GM12878 (cell line): ENCODE measurements around the gene PLXNA4. TPM values are rescaled to one million over a fixed set of nuclear protein-coding genes. Genes with fewer than 3 reads are reported as not detected.

ENCODE experiments used
- ATAC-seq: fragments of 200-7000 bp; cut with Tn5 transposase; 3 replicates; pipeline ENCODE4 v1.9.1; 2020; ENCODE audit warnings: mild to moderate bottlenecking, moderate library complexity
- BruUV-seq: library from RNA; stranded (reverse); fragments of 400-500 nt; replicated peaks from 2 replicates; lab custom pipeline; 2021; lab: Mats Ljungman, UMichigan
- CTCF ChIA-PET: fragments of 300-600 bp; sonication (Branson Sonifier 250); formaldehyde crosslinking; extraction: SDS; loops from one replicate; lab custom pipeline; 2021; ENCODE audit warnings: inconsistent platforms; lab: Yijun Ruan, JAX
- POLR2A ChIA-PET: fragments of 350-600 bp; formaldehyde crosslinking; extraction: SDS; loops from one replicate; lab custom pipeline; 2021; ENCODE audit warnings: inconsistent platforms; lab: Charles Lee
- RAD21 ChIA-PET: fragments of 300-600 bp; sonication (Branson Sonifier 250); formaldehyde crosslinking; loops from one replicate; lab custom pipeline; 2023; ENCODE audit warnings: antibody characterized with exemption; ENCODE audit not compliant: unreplicated experiment; lab: Charles Lee
- SMC1A ChIA-PET: fragments of 300-600 bp; sonication (Branson Sonifier 250); formaldehyde crosslinking; loops from one replicate; lab custom pipeline; 2023; ENCODE audit not compliant: unreplicated experiment, uncharacterized antibody; lab: Charles Lee
- DNase-seq: peaks from one replicate; pipeline ENCODE4 v3.0.0-alpha.2; 2011; ENCODE audit warnings: low read depth, low spot score
- FAIRE-seq: peaks from 3 replicates; lab custom pipeline; 2011; peaks lifted over from hg19 to GRCh38; lab: Jason Lieb, UNC
- H2AFZ ChIP-seq: 2 replicates; pipeline ENCODE4 v1.6.0; 2011; ENCODE audit warnings: low read depth, low read length, control low read depth; ENCODE audit not compliant: control insufficient read depth
- H3K27ac ChIP-seq: 2 replicates; pipeline ENCODE4 v1.5.1; 2011; ENCODE audit warnings: control low read depth; ENCODE audit not compliant: control insufficient read depth, insufficient read depth
- H3K27me3 ChIP-seq, 2 experiments: replicated peaks in 1 of 2; 2 replicates each; pipeline versions ENCODE4 v1.6.0 to v1.6.1; 2011; ENCODE audit warnings: low read length in 1 of 2; ENCODE audit not compliant: control insufficient read depth in 2 of 2, insufficient read depth in 2 of 2
- H3K36me3 ChIP-seq, 2 experiments: 2 replicates each; pipeline ENCODE4 v1.5.1; 2011; ENCODE audit warnings: low read length in 1 of 2; ENCODE audit not compliant: control insufficient read depth in 2 of 2, insufficient read depth in 2 of 2
- H3K4me1 ChIP-seq: 2 replicates; pipeline ENCODE4 v1.6.1; 2011; ENCODE audit warnings: mild to moderate bottlenecking, low read length, moderate library complexity, mixed read lengths; ENCODE audit not compliant: control insufficient read depth, insufficient read depth
- H3K4me2 ChIP-seq: 2 replicates; pipeline ENCODE4 v1.6.0; 2011; ENCODE audit warnings: control low read depth; ENCODE audit not compliant: control insufficient read depth, insufficient read depth
- H3K4me3 ChIP-seq: fragments of 200-600 bp; sonication (generic); 2 replicates; pipeline ENCODE4 v1.5.1; 2016
- H3K79me2 ChIP-seq: 2 replicates; pipeline ENCODE4 v1.6.0; 2011; ENCODE audit warnings: low read length; ENCODE audit not compliant: control insufficient read depth, insufficient read depth
- H3K9ac ChIP-seq: 2 replicates; pipeline ENCODE4 v1.8.0; 2011; ENCODE audit warnings: low read length, control low read depth, mixed read lengths; ENCODE audit not compliant: control insufficient read depth, insufficient read depth
- H3K9me3 ChIP-seq: replicated peaks from 3 replicates; pipeline ENCODE4 v1.5.1; 2011; ENCODE audit warnings: mild to moderate bottlenecking, low read length; ENCODE audit not compliant: control insufficient read depth, insufficient read depth
- H4K20me1 ChIP-seq: 2 replicates; pipeline ENCODE4 v1.6.0; 2011; ENCODE audit not compliant: control insufficient read depth, insufficient read depth
- BCL11A ChIP-seq: IDR thresholded peaks from 2 replicates; pipeline ENCODE4 v1.6.1; 2011; ENCODE audit warnings: low read depth, low read length
- EGR1 ChIP-seq, 2 experiments: IDR thresholded peaks; 1 replicate in 1 of 2; 2 replicates in 1 of 2; pipeline ENCODE4 v1.6.1; 2011 to 2012; ENCODE audit warnings: low read depth in 2 of 2, low read length in 2 of 2, borderline replicate concordance in 1 of 2, mild to moderate bottlenecking in 1 of 2, moderate library complexity in 1 of 2
- NFYA ChIP-seq: IDR thresholded peaks from 2 replicates; pipeline ENCODE4 v1.6.1; 2011; ENCODE audit warnings: low read depth, mild to moderate bottlenecking, low read length, improper control_type of control experiment, borderline replicate concordance
- NRF1 ChIP-seq: conservative IDR thresholded peaks from 2 replicates; pipeline ENCODE4 v1.6.1; 2011; ENCODE audit warnings: mild to moderate bottlenecking, low read depth, low read length, improper control_type of control experiment
- PML ChIP-seq: IDR thresholded peaks from 2 replicates; pipeline ENCODE4 v1.6.1; 2012; ENCODE audit warnings: low read length, inconsistent platforms
- RFX5 ChIP-seq: IDR thresholded peaks from 2 replicates; pipeline ENCODE4 v1.6.1; 2011; ENCODE audit warnings: low read depth, low read length, improper control_type of control experiment
- SMAD1 ChIP-seq: fragments of 450-650 bp; IDR thresholded peaks from 2 replicates; pipeline ENCODE4 v1.6.1; 2018; ENCODE audit warnings: mild to moderate bottlenecking, low read depth; ENCODE audit not compliant: partially characterized antibody
- SUPT20H ChIP-seq: IDR thresholded peaks from 2 replicates; pipeline ENCODE4 v1.6.1; 2011; ENCODE audit warnings: low read depth, mild to moderate bottlenecking, low read length, moderate library complexity, borderline replicate concordance; ENCODE audit not compliant: control insufficient read depth
- ZNF24 ChIP-seq: fragments of 450-650 bp; IDR thresholded peaks from 2 replicates; pipeline ENCODE4 v1.6.1; 2017; ENCODE audit warnings: antibody characterized with exemption, mild to moderate bottlenecking
- WGBS: methylation state at CpG from one replicate; pipeline ENCODE4 v1.1.6; 2016; ENCODE audit warnings: low lambda C conversion rate; ENCODE audit not compliant: insufficient replicate concordance, insufficient coverage; ENCODE audit errors: missing lambda C conversion rate; 5-methylcytosine and 5-hydroxymethylcytosine counted together
- in situ Hi-C: fragments of 300-500 bp; cut with MboI; formaldehyde crosslinking; loops from 9 replicates; pipeline ENCODE4 v1.14.3; 2018; ENCODE audit warnings: mixed read lengths
- intact Hi-C: fragments of 100-400 bp; cut with micrococcal nuclease; formaldehyde crosslinking; loops from one replicate; pipeline ENCODE4 v1.14.2; 2022; ENCODE audit not compliant: unreplicated experiment
- polyA plus RNA-seq, 11 experiments: library from polyadenylated mRNA; depleted of rRNA in 4 of 11; unstranded in 6 of 11; stranded (reverse) in 5 of 11; fragments of >200 nt; fragmentation: Nextera tagmentation in 4 of 11; fragmentation: Illumina TruSeq in 1 of 11; extraction: Ambion mirVana in 4 of 11; extraction: Trizol in 1 of 11; gene quantifications; 1 replicate in 1 of 11; 2 replicates in 10 of 11; pipeline versions ENCODE4 v1.2.1 to v1.2.3, GENCODE V29; 2011 to 2016; ENCODE audit warnings: inconsistent platforms in 2 of 11, missing spikeins in 2 of 11, low read depth in 1 of 11
- total RNA-seq, 4 experiments: library from RNA; depleted of rRNA in 3 of 4; stranded (reverse); fragments of >200 nt in 3 of 4; fragmentation: Illumina TruSeq in 1 of 4; extraction: Trizol in 1 of 4; gene quantifications; 2 replicates each; pipeline versions ENCODE4 v1.2.1 to v1.2.3, GENCODE V29; 2013 to 2021
- TF ChIP-seq, protein P1 (sequence below): IDR thresholded peaks from 2 replicates; pipeline ENCODE4 v1.6.1; 2012; ENCODE audit warnings: low read depth, low read length, improper control_type of control experiment
- TF ChIP-seq, protein P2 (sequence below): IDR thresholded peaks from 2 replicates; pipeline ENCODE4 v1.6.1; 2012; ENCODE audit warnings: low read depth, low read length, improper control_type of control experiment
- TF ChIP-seq, protein P3 (sequence below): fragments of 450-650 bp; IDR thresholded peaks from 2 replicates; pipeline ENCODE4 v1.6.1; 2017; ENCODE audit warnings: antibody characterized with exemption, mild to moderate bottlenecking, moderate library complexity
- TF ChIP-seq, protein P4 (sequence below): fragments of 450-650 bp; IDR thresholded peaks from 2 replicates; pipeline ENCODE4 v1.6.1; 2016; ENCODE audit warnings: mild to moderate bottlenecking, moderate library complexity, borderline replicate concordance

PLXNA4 gene
- total and polyA plus RNA-seq, 10 of the 15 experiments (the other 5 are each of a cell fraction or from before 2014, with no cell fraction given), result 0.03 TPM; not detected in 9

DNA sequence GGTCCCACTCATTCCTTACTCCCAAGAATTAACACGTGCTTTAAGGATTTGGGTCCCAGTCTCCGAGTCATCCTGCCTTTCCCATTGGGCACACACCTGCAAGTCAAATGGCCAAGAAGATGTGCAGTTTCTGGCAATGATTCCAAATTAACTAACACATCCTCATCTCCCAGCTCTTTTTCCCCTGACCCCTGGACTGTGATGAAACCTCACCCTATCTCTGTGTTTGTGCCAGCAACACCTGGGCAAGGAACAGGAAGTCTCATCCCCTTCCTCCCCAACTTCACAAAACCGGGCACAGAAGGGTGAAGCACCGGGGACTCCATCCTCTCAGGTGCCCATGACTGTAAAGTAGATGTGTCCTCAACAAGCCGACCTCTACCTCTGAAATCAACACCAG lies 54.8 kb downstream of the PLXNA4 start:
- in situ Hi-C loops (no loop called here), intact Hi-C loops (no loop called here)
- Histone ChIP-seq H3K27ac (no peak overlapping the region), H3K9ac (no peak overlapping the region), H3K4me3 (no peak overlapping the region), H2AFZ (no peak overlapping the region), H3K36me3 (no peaks in the 10 kb centered on the region), H4K20me1 (no peaks in the 10 kb centered on the region), H3K9me3 (no peaks in the 10 kb centered on the region), H3K79me2 (no peaks in the 10 kb centered on the region), H3K4me1 (no peaks in the 10 kb centered on the region), H3K4me2 (no peak overlapping the region), H3K27me3 (0 out of 4 replicates have a peak, but pooled peaks cover 0 to 1% of the 10 kb centered on the region in 2 experiments)
- ATAC-seq (no peak), FAIRE-seq (no peak), DNase-seq (no peak)
- 15% methylated on average over 5 of the region's 5 CpGs for WGBS
- ChIA-PET SMC1A (no interaction called here), POLR2A (no interaction called here), CTCF (no interaction called here), RAD21 (no interaction called here)
- no TSS peak for BruUV-seq
- TF ChIP-seq, protein P1, sequence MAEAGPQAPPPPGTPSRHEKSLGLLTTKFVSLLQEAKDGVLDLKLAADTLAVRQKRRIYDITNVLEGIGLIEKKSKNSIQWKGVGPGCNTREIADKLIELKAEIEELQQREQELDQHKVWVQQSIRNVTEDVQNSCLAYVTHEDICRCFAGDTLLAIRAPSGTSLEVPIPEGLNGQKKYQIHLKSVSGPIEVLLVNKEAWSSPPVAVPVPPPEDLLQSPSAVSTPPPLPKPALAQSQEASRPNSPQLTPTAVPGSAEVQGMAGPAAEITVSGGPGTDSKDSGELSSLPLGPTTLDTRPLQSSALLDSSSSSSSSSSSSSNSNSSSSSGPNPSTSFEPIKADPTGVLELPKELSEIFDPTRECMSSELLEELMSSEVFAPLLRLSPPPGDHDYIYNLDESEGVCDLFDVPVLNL, result no peak
- TF ChIP-seq ZNF24 (no peak), PML (no peak), SUPT20H (no peak), NRF1 (no peak), NFYA (no peak), BCL11A (no peak), RFX5 (no peak), SMAD1 (no peak), EGR1 (IDR thresholded peaks at IDR 0.05; ENCODE audit: borderline replicate concordance in 1 of 2, low read depth in 2 of 2, low read length in 2 of 2) (no peak)
- TF ChIP-seq, protein P2, sequence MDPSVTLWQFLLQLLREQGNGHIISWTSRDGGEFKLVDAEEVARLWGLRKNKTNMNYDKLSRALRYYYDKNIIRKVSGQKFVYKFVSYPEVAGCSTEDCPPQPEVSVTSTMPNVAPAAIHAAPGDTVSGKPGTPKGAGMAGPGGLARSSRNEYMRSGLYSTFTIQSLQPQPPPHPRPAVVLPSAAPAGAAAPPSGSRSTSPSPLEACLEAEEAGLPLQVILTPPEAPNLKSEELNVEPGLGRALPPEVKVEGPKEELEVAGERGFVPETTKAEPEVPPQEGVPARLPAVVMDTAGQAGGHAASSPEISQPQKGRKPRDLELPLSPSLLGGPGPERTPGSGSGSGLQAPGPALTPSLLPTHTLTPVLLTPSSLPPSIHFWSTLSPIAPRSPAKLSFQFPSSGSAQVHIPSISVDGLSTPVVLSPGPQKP, result no peak
- TF ChIP-seq, protein P3, sequence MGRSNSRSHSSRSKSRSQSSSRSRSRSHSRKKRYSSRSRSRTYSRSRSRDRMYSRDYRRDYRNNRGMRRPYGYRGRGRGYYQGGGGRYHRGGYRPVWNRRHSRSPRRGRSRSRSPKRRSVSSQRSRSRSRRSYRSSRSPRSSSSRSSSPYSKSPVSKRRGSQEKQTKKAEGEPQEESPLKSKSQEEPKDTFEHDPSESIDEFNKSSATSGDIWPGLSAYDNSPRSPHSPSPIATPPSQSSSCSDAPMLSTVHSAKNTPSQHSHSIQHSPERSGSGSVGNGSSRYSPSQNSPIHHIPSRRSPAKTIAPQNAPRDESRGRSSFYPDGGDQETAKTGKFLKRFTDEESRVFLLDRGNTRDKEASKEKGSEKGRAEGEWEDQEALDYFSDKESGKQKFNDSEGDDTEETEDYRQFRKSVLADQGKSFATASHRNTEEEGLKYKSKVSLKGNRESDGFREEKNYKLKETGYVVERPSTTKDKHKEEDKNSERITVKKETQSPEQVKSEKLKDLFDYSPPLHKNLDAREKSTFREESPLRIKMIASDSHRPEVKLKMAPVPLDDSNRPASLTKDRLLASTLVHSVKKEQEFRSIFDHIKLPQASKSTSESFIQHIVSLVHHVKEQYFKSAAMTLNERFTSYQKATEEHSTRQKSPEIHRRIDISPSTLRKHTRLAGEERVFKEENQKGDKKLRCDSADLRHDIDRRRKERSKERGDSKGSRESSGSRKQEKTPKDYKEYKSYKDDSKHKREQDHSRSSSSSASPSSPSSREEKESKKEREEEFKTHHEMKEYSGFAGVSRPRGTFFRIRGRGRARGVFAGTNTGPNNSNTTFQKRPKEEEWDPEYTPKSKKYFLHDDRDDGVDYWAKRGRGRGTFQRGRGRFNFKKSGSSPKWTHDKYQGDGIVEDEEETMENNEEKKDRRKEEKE, result no peak
- TF ChIP-seq, protein P4, sequence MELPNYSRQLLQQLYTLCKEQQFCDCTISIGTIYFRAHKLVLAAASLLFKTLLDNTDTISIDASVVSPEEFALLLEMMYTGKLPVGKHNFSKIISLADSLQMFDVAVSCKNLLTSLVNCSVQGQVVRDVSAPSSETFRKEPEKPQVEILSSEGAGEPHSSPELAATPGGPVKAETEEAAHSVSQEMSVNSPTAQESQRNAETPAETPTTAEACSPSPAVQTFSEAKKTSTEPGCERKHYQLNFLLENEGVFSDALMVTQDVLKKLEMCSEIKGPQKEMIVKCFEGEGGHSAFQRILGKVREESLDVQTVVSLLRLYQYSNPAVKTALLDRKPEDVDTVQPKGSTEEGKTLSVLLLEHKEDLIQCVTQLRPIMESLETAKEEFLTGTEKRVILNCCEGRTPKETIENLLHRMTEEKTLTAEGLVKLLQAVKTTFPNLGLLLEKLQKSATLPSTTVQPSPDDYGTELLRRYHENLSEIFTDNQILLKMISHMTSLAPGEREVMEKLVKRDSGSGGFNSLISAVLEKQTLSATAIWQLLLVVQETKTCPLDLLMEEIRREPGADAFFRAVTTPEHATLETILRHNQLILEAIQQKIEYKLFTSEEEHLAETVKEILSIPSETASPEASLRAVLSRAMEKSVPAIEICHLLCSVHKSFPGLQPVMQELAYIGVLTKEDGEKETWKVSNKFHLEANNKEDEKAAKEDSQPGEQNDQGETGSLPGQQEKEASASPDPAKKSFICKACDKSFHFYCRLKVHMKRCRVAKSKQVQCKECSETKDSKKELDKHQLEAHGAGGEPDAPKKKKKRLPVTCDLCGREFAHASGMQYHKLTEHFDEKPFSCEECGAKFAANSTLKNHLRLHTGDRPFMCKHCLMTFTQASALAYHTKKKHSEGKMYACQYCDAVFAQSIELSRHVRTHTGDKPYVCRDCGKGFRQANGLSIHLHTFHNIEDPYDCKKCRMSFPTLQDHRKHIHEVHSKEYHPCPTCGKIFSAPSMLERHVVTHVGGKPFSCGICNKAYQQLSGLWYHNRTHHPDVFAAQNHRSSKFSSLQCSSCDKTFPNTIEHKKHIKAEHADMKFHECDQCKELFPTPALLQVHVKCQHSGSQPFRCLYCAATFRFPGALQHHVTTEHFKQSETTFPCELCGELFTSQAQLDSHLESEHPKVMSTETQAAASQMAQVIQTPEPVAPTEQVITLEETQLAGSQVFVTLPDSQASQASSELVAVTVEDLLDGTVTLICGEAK, result no peak
